Glomerular endothelial cell (primary cell): ENCODE measurements around the gene SPRYD7. TPM values are rescaled to one million over a fixed set of nuclear protein-coding genes. Genes with fewer than 3 reads are reported as not detected.
"Not testable (repeated sequence)": the region's sequence is repeated elsewhere in the genome, so short reads cannot be mapped to it uniquely, and the experiment has no call there.

Source experiments
- DNase-seq: peaks from one replicate; pipeline ENCODE4 v3.0.0-alpha.2; 2011; ENCODE audit warnings: low read depth, low spot score; ENCODE audit errors: extremely low read depth
- total RNA-seq: library from RNA; depleted of rRNA; stranded (reverse); fragments of >200 nt; gene quantifications from 2 replicates; pipeline ENCODE4 v1.2.3, GENCODE V29; 2015

The SPRYD7 gene
- total RNA-seq, 1 donor from 2014 or later = 7.7 TPM

GRCh38 chr13:49933511-49933910, 2.6 kb downstream of the SPRYD7 start:
- no peak for DNase-seq

DNA sequence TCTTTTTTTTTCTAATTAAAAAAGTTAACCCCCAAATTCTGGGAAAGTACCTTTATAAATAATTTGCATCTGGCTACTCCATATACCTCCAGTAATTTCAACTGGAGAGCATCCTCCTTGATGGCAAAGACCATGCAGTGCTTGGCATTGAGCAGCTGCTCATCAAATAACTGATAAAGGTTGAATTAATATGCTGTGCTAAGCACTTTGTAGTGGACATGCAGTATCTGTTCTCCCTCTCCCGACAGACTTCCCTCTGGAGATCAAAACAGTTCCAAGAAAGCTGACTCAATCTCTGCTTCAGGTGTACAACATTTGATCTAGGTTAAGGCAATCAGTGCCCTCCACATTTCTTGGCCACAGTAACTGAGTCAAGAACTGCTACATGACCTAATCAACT, 3.3 kb downstream of the SPRYD7 start:
- DNase-seq = no peak

- DNase-seq = no peak
These were observed 4.1 kb downstream of the SPRYD7 start for GRCh38 chr13:49932066-49932465.

DNA sequence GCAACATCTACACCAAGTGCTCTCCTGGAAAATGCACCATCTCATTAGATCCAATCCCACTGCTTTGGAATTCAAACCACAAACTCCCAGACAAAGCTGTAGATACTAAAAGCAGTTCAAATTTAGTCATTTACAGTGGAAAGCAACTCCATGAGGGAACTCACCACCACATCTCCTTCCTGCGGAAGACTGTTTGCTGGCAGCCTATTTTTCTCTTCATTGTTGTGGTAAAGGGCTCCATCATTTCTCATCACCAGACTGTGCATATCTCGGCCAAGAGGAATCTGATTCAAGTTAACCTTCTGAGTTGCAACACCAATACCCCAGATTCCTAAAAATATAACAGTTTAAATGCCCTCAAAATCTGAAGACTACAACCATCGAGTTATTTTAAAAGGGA, 8.4 kb downstream of the SPRYD7 start:
- DNase-seq = no peak

DNA sequence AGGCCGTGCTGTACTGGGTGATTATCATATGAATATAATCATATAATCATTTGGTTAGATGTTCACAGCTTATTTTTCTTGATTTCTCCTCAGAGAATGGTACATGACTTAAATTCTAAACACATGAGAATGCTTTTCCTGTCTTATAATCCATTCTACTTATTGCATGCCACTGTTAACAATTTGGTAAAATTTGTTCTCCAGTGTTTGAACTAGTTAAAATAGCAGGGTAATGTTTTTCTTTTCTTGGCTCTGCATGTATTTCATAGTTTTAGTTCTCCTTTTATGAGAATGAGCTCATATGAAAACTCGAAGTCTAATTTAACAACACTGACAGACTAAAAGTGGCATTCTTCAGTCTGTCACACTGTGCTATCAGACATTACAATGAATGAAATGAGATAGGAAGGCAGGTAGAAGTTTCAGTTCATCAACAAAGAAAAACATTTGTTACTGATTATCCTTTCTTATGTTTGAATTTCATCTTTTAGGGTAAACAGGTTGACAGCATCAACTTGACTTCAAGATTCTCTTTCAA, 10.2 kb downstream of the SPRYD7 start:
- DNase-seq = no peak

DNA sequence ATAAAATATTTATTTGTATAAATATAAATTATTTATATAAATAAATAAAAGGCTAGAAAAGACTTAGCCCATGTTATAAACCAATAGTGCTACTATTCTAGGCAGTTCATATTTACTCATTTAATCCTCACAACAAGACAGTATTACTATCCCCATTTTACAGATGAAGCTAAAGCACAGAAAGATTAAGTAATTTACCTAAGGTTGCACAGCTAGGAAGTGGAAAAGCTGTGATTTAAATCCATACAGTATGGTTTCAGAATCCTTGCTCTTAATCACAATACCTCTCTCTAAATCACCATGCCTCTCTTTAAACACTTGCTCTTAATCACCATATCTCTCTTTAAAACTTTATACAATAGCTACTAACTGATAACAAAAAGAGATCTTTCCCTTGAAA, 13.8 kb downstream of the SPRYD7 start:
- no peak for DNase-seq

- not testable (repeated sequence) for DNase-seq
These were observed 15.2 kb downstream of the SPRYD7 start for GRCh38 chr13:49920969-49921368.

GRCh38 chr13:49918106-49918505, 18.0 kb downstream of the SPRYD7 start:
- DNase-seq = not testable (repeated sequence)

- no peak for DNase-seq
These were observed 21.2 kb downstream of the SPRYD7 start for GRCh38 chr13:49914947-49915346.

- DNase-seq = no peak
These were observed 27.5 kb downstream of the SPRYD7 start for GRCh38 chr13:49908637-49909036.

- DNase-seq = no peak
These were observed 31.2 kb downstream of the SPRYD7 start for GRCh38 chr13:49904729-49905456.

GRCh38 chr13:49898792-49899191, 37.3 kb downstream of the SPRYD7 start:
- no peak for DNase-seq

DNA sequence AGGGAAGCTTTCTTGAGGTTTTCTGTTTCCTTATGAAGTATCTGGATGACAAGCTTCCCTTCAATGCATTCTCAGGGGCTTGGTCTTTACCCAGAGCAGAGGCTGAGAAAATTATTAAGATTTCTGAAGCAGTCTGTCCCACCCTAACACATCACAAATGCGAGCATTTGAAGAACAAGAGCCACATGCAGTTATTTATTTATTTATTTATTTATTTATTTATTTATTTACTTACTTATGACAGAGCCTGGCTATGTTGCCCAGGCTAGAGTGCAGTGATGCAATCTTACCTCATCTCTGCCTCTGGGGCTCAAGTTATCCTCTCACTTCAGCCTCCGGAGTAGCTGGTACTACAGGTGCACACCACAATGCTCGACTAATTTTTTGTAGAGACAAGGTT, 38.4 kb downstream of the SPRYD7 start:
- no peak for DNase-seq

DNA sequence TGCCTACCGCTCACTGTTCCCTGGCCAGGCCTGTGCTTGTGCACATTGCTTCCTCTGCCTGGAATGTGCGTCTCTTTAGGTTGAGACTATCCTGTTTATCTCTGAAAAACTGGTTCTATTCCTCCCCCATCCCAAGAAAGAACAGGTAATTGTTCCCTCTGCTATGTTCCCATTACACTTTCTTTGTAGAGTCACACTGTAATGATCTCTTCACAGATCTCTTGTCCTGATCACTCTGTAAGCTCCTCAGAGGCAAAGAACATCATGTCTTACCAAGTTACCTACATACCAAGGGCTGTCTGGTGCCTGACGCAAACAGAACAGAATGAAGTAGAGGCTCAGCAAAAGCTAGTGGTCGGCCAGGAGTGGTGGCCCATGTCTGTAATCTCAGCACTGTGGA, 40.3 kb downstream of the SPRYD7 start:
- no peak for DNase-seq

DNA sequence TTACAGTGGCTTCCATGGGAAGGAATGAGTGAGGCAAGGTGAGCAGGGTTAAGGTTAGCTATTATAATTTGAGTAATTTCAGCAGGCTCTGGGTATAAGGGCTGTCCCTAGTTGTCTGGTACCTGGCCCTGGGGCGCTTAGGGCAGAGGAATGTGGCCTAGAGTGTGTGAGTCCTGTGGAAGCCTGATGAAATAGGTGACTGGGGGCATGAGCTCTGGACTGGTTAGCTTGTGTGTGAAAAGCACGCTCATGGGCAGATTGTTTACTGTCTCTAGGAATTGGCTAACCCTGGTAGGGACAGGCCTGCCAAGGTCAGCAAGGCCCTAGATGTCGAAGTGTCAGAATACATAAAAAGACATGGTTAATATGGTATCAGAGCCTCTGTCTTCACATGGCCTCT, 42.5 kb downstream of the SPRYD7 start:
- DNase-seq = no peak

- no peak for DNase-seq
These were observed 45.8 kb downstream of the SPRYD7 start for GRCh38 chr13:49890376-49890775.

GRCh38 chr13:49878682-49879081, 57.5 kb downstream of the SPRYD7 start:
- no peak for DNase-seq

DNA sequence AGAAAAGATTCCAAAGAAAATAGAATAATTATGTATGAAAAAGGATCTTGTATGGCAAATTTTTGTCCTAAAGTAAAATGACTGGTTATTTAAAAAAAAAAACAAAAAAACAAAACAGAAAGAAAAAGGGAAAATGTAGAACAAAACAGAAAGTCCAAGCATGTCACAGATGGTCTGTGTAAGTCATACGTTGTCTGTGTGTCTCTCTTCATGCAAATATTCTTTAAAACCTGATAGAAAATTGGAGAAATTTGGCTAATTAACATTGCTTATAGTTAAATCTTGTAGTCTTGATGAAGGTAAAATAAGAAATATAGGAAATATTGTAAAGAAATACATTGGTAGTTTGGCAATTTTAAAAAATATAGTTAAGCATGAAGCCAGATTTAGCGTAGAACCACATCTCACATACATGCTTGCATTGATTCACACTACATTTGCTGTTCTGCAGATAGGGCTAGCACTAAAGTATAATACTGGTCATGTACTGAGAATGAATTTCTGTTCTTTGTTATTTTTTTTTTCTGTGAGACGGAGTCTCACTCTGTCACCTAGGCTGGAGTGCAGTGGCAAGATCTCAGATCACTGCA, 58.4 kb downstream of the SPRYD7 start:
- DNase-seq = no peak

DNA sequence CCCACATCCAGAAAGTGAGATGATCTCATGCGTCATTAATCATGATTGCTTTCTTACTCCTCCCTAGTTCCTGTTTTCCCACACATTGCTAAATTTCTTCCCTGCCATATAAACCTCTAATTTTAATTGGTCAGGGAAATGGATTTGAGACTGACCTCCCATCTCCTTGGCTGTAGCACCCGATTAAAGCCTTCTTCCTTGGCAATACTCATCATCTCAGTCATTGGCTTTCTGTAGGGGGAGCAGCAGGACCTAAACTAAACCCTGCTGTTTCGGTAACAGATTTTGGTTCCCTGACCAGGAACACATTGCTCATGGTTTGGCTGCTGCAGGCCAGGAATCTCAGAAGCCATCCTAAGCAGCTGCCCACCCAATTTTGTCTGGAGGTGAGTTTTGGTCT, 61.7 kb downstream of the SPRYD7 start:
- no peak for DNase-seq

GRCh38 chr13:49869519-49869918, 66.6 kb downstream of the SPRYD7 start:
- DNase-seq = no peak

- DNase-seq = no peak
These were observed 68.3 kb downstream of the SPRYD7 start for GRCh38 chr13:49867834-49868233.

- no peak for DNase-seq
These were observed 70.9 kb downstream of the SPRYD7 start for GRCh38 chr13:49865218-49865617.
